HG02938 (cell line): Measurements from ENCODE around the gene HCAR1.
"Not testable (repeated sequence)": the region's sequence is repeated elsewhere in the genome, so short reads cannot be mapped to it uniquely, and the experiment has no call there.

Experiments used
- ATAC-seq: cut with Tn5 transposase; IDR thresholded peaks from one replicate; pipeline ENCODE4 v1.9.1; 2021; ENCODE audit warnings: mild to moderate bottlenecking, moderate library complexity; ENCODE audit not compliant: unreplicated experiment

The HCAR1 gene

DNA sequence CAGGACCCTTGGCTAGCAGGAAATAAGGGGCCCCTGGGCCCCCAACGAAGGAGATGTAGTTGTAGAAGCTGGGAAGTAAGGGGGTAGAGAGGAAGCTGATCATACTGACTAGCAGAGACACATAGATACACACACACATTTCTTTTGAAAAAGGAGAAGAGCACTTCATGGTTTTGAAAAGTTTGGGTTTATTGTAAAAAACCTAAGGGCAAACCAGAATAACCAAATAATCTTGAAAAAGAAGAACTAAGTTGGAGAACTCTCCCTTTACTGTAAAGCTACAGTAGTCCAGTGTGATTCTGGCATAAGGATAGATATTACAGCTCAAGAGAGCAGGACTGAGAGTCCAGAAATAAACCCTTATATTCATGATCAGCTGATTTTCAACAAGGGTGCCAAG lies 8.3 kb downstream of the HCAR1 start:
- ATAC-seq = no peak

DNA sequence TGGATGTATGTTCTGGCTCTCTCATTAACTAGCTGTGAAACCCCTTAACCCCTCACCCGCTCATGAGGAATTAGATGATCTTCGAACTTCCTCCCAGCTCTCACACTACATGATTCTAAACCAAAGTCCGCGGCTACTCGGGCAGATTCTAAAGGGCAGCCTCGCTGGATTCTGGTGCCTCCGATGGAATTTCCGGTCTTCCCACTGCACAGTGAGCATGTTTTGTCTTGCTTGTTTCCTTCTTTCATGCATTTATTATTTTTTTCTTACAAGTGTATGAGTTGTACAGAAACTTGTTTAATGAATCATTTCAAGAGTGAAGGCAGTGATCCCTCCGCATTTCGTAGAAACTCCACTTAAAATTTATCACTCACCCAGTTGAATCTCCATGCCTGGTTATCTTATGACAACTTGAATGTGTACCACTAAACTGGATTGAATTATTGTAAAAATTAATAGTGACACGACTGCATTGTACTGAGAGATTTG lies 9.5 kb downstream of the HCAR1 start:
- ATAC-seq = no peak

DNA sequence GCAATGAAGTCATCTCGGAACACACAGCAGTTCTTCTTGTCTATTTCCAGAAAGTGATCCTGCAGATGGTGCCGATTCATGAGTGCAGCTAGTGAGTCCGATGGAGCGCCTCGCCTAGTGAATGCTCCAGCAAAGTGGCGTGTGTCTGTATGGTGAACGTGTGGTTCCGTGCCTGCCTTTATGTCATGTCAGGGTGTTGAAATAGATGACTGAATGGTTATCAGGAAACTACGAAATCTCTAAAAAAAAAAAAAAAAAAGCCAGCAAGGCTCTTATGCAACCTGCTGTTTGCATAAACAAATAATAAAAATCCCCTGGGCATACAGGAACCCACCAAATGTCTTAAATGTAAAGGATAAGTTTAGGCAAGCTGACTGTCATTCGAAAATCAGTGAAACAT lies 14.0 kb downstream of the HCAR1 start, which contains the start of gene HCAR3:
HCAR3 (minus strand) TSS at position 154 of the 400 bp plus-strand sequence; CDS start at position 80, 74 bp downstream.
- ATAC-seq = not testable (repeated sequence)

DNA sequence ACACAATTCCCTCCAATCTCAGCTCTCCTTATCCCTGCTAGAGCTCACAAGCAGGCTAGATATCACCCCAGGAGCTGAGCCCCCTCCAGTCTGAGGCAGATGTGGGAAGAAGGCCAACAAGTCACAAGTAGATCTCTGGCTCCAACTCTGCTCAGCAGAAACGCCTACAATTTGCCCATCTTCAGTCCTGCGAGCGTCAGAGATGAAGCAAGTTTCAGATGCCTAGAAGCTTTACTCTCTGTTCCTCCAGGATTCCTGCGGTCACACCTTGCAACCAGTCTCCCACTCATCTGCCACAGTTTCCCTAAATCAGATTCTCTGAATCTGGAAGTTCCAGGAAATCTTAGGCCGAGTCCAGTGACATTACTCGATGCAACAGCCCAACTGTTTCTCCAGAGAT lies 15.4 kb downstream of the HCAR1 start:
- not testable (repeated sequence) for ATAC-seq

DNA sequence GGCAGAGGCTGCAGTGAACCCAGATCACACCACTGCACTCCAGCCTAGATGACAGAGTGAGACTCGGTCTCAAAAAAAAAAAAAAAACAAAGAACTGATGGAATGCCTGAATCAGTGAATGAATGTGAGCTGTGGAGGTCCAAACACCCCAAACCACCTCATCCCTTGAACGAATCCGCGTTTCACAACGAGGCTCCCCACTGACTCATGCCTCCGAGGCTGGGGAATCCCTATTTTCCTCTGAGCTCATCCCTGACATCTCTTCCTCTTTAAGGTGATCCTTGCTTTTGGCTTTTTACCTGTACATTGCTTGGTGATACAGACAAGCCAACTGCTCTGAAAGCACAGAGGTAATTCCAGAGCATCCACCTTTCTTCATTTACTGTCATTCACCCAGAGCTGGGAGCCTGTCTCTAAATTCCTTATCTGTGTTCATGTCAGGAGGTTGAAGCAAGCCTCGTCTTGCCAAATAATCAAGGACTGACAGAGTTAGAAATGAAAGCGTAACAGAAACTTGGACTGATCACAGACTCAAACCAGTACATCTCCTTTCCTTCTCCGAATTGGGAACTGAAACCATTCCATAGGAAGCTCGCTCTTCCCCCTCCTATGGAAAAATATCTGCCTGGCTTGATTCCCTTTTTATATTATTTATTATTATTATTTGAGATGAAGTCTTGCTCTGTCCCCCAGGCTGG lies 17.0 kb downstream of the HCAR1 start:
- not testable (repeated sequence) for ATAC-seq

DNA sequence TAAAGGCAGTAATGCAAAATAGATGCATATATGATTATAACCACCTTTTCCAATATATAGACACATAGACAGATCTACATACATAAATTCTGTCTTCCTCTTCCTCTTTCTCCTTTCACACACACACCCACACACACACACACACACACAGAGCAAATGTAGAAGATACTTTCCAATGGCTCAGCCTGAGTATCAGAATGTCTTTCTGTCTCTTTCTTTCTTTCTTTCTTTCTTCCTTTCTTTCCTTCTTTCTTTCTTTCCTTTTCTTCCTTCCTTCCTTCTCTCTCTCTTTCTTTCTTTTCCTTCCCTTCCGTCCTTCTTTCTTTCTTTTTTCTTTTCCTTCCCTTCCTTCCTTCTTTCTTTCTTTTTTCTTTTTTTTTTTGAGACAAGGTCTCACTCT lies 19.4 kb downstream of the HCAR1 start:
- not testable (repeated sequence) for ATAC-seq

DNA sequence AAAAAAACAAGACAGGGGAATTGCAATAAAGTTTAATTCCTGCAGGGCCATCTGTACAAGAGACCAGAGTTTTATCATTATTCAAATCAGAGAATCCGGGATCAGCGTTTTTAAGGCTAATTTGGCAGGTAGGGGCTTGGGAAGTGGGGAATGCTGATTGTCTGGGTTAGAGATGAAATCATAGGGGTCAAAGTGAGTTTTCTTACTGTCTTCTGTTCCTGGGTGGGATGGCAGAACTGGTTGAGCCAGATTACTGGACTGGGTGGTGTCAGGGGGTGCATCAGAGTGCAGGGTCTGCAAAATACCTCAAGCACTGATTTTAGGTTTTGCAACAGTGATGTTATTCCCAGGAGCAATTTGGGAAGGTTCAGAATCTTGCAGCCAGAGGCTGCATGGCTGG lies 20.3 kb downstream of the HCAR1 start:
- not testable (repeated sequence) for ATAC-seq

DNA sequence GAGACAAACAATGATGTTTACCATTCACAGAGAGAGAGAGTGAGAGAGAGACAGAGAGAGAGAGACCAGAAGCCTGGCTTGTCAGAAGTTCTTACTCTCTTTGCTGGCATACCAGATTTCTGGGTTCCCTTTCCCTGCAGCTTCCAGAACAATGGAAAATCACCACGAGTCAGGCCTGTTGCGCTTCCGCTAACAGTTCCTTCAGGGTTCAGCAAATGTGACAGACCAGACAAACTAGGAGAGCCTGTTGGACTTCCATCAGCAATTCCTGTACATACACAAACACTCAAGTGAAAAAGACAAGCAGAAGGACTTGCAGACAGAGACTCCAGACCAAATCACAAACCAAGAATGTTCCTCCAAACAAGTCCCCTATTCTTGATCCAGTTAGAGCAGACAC lies 21.4 kb downstream of the HCAR1 start:
- not testable (repeated sequence) for ATAC-seq

DNA sequence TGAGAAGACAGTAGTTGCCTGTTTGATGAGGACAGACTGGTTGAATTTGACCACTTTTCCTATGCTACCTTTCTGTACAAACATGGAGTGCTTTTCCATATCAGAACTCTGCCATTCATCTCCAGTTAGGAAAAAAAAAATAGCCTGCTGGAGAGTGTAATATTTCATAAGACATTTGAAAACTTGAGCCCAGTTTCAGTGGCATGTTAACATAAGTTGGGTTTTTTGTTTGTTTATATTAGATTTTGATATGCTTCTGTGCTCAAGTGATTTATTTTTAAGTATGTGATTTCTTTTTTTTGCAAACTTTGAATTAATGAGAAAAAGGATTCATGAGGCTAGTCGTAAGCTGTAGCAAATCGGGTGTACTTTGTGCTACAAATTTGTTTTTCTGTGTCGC lies 26.8 kb downstream of the HCAR1 start:
- not testable (repeated sequence) for ATAC-seq

DNA sequence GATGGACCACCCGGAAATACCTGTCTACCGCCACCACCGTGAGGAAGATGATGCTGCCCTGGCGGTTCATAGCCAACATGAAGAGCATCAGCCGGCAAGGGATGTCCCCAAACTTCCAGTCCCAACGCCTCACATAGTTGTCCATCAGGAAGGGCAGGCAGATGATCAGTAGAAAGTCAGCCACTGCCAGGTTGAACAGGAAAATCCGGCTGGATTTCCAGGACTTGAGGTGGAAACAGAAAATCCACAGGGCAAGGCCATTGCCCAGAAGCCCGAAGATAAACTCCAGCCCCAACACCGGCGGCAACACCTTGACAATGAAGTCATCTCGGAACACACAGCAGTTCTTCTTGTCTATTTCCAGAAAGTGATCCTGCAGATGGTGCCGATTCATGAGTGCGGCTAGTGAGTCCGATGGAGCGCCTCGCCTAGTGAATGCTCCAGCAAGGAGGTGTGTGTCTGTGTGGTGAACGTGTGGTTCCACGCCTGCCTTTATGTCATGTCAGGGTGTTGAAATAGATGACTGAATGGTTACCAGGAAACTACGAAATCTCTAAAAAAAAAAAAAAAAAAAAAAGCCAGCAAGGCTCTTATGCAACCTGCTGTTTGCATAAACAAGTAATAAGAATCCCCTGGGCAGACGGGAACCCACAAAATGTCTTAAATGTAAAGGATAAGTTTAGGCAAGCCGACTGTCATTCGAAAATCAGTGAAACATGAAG lies 27.6 kb downstream of the HCAR1 start, which contains the start of gene HCAR2:
HCAR2 (minus strand) TSS at position 468 of the 722 bp plus-strand sequence; CDS start at position 394, 74 bp downstream.
- not testable (repeated sequence) for ATAC-seq

DNA sequence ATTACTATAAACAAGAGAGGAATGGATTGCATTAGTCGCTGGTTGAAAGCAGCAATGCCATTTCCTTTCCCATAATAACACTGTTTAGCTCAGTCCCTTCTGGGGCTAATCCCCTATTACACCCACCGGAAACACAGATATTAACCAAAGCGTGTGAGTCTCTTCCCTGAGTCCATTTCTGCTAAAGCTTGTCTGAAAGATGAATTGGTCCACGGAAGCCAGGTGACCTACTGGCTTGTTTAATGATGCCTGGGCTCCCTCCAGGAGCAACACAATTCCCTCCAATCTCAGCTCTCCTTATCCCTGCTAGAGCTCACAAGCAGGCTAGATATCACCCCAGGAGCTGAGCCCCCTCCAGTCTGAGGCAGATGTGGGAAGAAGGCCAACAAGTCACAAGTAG lies 29.2 kb downstream of the HCAR1 start:
- ATAC-seq = not testable (repeated sequence)

DNA sequence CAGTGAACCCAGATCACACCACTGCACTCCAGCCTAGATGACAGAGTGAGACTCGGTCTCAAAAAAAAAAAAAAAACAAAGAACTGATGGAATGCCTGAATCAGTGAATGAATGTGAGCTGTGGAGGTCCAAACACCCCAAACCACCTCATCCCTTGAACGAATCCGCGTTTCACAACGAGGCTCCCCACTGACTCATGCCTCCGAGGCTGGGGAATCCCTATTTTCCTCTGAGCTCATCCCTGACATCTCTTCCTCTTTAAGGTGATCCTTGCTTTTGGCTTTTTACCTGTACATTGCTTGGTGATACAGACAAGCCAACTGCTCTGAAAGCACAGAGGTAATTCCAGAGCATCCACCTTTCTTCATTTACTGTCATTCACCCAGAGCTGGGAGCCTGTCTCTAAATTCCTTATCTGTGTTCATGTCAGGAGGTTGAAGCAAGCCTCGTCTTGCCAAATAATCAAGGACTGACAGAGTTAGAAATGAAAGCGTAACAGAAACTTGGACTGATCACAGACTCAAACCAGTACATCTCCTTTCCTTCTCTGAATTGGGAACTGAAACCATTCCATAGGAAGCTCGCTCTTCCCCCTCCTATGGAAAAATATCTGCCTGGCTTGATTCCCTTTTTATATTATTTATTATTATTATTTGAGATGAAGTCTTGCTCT lies 30.5 kb downstream of the HCAR1 start:
- ATAC-seq = not testable (repeated sequence)

DNA sequence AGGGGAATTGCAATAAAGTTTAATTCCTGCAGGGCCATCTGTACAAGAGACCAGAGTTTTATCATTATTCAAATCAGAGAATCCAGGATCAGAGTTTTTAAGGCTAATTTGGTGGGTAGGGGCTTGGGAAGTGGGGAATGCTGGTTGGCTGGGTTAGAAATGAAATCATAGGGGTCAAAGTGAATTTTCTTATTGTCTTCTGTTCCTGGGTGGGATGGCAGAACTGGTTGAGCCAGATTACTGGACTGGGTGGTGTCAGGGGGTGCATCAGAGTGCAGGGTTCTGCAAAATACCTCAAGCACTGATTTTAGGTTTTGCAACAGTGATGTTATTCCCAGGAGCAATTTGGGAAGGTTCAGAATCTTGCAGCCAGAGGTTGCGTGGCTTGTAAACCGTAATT lies 33.7 kb downstream of the HCAR1 start:
- ATAC-seq = not testable (repeated sequence)

DNA sequence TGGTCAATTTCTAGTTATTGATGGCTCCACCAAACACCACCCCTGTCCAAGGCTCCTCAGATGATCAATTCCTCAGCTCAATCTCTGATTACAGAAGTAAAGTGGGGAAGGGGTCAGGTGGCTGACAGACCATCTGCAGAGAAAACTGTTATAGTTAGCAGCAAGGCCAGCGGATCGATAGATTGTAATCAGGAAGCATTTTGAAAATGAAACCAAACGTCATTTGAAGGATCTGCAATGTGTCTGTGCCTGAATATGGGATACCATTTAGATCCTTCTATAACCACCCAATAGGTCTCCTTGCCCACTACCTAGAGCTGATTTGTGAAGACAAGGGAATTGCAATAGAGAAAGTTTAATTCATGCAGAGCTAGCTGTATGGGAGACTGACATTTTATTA lies 39.1 kb downstream of the HCAR1 start:
- ATAC-seq = no peak

DNA sequence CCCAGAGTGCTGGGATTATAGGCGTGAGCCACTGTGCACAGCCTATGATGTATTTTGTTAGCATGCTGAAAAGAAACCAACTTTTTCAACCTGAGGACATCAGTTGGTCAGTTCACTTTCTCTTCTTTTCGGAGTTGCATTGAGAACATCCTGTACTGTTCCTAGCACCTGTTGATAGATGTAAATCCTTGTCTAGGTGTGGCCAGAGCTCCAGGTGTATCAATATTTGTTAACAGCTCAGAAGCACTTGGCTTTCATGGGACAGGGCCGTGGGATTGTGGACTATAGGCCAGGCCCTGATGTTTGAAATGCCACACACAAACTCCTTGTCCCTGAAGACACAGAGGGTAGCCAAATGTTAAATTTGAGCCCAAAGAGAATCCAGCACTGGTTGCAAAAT lies 42.4 kb downstream of the HCAR1 start:
- no peak for ATAC-seq

DNA sequence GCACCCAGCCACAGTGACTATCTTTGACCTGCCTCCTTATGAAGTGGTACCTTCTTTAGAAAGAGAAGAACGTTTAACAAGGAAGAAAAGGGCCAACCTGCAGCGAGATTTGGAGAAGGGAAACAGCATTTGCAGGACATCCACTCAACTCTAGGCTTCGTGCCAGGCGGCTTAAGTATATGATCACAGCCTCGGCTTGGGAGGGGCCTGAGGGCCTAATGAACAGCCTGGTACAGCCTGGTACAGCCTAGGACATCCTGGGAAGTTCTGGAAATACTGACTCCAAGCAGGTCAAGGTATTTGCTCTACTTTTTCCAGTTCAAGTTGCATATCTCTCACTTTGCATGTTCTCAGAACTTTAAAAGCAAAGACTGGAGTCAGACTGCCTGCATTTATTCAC lies 43.6 kb downstream of the HCAR1 start:
- no peak for ATAC-seq

DNA sequence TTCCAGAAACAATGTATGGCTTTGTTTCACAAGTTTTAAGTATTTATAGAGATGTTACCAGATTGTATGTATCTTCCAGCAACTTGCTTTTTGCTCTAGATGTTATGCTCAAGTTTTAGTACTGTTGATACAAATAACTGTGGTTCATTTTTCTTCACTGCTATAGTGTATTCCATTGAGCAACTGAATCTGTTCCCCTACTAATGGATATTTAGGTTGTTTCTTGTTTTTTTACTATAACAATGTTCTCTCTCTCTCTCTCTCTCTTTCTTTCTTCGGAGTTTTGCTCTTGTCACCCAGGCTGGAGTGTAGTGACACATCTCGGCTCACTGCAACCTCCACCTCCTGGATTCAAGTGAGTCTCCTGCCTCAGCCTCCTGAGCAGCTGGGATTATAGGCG lies 44.1 kb downstream of the HCAR1 start:
- no peak for ATAC-seq

DNA sequence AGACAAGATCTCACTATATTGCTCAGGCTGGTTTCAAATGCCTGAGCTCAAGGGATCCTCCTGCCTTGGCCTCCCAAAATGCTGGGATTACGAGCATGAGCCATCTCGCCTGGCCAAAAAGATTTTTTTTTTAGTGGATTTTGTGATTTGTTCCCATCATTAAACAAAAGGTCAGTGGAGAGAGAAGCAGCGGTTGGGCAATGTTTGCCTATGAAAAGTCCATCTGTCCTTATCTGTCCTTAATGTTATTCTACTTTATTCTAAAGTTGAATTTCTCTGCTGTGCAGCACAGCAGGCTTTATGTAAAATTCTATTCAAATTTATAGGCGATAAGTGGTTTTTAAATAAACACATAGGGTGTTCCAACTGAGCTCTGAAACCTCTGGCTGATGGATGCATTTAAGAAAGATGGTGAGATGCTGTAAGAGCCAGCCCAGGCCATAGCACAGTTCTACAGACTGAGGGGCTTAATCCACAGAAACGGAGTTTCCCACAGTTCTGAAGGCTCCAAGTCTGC lies 46.3 kb downstream of the HCAR1 start:
- ATAC-seq = no peak

DNA sequence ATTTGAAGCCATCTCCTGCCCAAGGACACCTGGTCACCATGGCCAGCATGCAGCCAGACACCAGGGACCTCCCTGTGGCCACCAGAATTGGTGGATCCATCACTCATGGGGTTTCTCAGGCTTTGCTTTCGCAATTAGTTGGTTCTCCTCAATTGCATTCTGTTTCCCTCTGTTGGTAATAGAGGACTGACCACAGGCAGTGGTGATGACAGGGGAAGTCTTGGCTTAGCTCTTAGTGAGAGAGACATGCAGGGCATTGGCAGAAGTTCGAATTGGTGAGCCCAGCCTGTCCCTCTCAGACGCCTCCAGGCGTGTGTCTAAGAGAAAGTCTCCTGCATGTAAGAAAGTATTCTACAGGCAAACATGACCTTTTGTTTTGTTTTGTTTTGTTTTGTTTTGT lies 48.8 kb downstream of the HCAR1 start:
- no peak for ATAC-seq

DNA sequence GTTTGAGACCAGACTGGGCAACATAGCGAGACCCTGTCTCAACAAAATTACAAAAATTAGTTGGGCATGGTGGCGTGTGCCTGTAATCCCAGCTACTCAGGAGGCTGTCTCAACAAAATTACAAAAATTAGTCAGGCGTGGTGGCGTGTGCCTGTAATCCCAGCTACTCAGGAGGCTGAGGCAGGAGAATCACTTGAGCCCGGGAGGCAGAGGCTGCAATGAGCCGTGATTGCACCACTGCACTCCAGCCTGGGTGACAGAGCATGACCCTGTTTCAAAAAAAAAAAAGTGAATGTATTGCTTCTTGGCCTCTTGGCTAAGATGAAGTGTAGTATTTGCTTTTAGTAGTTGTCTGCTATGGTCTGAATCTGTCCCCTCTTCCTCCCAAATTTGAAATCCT lies 49.7 kb downstream of the HCAR1 start:
- ATAC-seq = not testable (repeated sequence)

DNA sequence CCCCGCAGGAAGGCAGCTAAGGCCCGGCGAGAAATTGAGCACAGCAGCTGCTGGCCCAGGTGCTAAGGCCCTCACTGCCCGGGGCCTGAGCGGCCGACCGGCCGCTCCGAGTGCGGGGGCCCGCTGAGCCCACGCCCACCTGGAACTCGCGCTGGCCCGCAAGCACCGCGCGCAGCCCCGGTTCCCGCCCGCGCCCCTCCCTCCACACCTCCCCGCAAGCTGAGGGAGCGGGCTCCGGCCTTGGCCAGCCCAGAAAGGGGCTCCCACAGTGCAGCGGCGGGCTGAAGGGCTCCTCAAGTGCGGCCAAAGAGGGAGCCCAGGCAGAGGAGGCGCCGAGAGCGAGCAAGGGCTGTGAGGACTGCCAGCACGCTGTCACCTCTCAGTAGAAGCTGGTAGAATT lies 53.9 kb downstream of the HCAR1 start:
- ATAC-seq = not testable (repeated sequence)
